ENCODE data around the gene HPSE.

Gene HPSE

DNA sequence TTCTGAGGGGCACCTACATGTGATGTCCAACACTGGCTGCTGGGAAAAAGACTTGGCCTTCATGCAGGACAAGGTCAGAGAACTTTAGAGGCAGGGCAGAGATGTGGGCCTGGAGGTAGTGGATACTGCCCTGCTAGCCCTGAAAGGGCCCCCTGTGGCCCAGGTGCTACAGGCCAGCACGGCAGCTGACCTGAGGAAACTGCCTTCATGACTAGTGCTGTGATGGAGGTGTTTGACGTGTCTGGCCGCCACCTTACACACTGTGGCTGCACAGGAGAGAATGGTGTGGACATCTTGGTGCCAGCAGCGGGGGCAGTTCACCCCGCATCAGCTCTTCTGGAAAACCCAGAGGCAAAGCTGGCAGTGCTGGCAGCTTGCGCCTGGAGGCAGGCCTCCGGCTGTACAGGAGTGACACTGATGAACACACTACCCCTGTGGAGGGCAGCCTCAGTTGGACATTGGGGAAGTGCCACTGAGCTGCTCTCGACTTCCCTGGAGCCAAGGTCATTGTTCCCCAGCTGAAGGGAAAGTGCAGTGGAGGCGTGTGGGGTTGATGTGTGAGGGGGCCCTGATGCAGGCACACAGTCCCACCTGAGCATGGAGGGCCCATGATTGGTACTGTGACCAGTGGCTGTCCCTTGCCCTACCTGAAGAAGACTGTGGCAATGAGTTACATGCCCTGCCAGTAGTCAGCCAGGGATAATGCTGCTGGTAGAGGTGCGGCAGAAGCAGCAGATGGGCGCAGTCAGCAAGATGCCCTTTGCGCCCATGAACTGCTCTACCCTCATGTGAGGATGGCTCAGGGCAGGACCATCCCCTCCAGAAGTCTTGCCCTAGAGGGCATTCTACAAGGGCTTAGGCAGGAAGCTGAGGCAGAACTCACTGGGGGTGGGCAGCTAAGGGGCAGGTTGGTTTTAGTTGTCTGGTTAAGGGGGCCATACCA, 87.0 kb downstream of the HPSE start:
- DNase-seq (ENCODE audit: low read depth in 2 of 2), result no peak
